NOMO-1 treated with DMSO at 0.1 percent for 48 hours (cell line): ENCODE results near the gene TRPC4.

ENCODE experiments used
- DNase-seq: peaks from one replicate; lab custom pipeline; 2025; ENCODE audit not compliant: unreplicated experiment; lab: John Stamatoyannopoulos, UW

Gene TRPC4

DNA sequence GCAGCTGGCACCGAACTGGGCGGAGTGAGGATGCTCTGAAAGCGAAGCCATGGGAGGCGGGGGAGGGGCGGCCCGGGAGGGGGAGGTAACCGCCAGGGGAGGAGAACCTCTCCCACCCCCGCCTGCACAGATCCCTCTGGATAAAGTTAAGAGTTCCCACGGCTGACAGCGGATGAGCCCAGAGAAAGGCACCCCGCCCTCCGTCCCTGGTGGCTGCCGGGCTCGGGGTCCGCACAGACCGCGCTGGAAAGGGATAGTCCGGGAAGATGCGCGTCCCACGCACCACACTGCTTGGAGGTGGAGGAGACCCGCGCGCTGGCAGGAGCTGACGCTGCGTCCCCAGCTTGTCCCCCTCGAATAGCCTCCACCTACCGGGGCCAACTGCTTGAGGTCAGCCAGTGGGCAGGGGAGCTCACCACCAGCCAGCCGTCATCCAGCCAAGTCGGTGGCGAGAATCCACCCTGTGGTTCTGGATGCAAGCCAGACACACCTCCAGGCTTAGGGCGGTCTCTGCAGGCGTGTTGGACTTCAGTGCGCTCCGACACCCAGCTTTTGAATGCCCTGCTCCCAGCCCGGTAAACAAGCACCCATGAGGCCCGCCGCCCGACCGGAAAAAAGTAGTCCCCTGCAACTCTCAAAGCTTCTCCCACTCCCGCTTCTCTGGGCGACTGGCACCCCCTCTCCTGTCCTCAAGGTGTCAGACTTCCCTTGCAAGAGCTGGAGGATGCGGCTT is at the start of gene TRPC4:
Gene TRPC4, minus strand, starts transcription at position 17 of the 733 bp plus-strand sequence. CDS start 86,439 bp downstream, outside the sequence.
- DNase-seq, result no peak

DNA sequence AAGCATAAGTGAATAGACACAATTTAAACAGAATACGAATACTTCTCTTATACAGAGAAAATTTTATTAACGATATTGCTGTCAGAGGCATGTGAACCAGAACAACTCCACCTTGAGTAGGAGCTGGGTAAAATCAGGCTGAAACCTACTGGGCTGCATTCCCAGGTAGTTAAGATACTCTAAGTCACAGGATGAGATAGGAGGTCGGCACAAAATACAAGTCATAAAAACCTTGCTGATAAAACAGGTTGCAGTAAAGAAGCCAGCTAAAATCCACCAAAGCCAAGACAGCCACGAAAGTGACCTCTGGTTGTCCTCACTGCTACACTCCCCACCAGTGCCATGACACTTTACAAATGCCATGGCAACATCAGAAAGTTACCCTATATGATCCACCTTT is 49.2 kb upstream of the TRPC4 start:
- DNase-seq, result no peak

DNA sequence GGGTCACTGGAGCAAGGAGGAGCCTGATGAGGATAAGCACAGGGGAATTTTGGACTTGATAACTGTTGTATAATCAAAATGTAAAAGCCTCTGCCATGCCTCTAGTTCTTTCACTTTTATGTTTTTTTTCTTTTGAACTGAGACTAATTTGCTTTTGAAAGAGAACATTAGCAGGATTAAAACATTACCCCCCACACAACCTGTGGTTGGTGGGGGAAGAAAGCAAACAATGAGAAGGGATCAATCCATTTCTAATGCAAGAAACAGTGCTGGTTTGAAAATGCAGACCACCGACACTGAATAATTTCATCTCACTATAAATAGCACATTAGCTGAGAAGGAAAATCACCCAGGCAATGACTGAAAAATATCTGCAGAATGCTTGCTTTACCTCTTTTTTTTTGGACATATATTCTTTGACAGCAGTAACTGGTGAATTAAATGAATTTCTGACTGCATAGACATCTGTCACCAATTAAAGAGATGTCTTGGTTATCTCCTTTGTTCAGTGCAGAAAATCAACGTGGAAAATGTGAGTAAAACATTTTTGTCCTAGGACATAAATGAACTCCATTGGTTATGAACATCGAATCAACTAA is 48.6 kb upstream of the TRPC4 start:
- no peak for DNase-seq

DNA sequence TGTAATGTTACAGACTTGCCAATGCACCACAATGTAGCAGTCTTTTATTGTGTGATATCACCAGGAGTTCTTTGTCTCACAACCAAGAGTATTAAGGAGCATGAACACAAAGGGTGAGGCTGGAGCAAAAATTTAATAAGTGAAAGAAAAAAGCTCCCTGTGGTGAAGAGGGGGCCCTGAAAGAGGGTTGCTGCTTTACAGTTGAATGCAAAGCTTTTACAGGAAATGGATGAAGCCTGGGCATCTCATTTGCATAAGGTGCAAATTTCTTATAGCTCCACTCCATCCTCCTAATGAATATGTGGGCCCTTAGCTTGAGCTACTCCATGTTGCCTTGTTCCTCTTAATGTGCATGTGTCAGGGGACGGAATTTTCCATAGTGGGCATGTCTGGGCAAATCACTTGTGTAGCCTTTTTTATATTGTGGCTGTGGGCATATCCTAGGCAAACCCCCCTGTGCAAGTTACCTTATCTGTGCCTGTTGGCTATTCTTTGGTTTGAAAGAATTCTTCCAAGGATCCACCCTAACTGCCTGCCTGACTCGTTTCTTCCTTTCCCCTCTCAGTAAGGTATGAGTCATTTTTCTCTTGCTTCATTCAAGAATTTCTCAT is 45.3 kb upstream of the TRPC4 start:
- DNase-seq, result no peak

DNA sequence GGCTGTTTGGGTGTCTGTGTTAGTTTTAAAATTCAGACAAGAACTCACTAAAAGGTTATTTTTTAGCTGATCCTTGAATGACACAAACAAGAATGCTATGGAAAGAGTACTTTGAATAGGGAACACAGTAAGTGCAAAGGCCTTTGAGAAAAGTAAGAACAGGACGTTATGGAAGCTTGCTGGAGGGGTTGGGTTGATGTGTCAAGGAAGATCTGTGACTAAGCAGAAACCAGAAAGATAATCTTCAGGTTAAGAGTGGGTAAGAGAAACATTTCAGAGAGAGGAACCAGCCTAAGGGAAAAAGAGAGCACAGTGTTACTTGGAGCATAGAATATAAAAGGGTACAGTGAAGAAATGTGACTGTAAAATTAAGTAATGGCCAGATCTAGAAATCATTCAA is 41.2 kb upstream of the TRPC4 start:
- no peak for DNase-seq

DNA sequence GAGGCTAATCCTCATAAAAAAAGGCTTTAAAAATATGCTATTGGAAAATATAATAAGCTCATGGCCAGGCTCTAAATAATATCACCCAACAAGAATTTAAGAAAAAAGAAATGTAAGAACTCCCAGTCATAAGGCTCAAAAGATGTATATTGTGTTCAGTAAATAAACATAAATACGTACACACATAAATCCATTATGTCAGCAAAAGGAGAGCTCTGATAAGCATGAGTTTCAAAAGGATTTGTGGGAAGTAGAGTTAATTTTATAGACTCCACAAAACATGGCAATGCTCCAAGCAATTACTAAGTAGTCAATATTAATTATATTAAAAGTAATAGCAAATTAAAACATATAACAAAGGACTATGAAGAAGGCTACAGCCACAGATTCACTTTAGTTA is 37.3 kb upstream of the TRPC4 start:
- no peak for DNase-seq

DNA sequence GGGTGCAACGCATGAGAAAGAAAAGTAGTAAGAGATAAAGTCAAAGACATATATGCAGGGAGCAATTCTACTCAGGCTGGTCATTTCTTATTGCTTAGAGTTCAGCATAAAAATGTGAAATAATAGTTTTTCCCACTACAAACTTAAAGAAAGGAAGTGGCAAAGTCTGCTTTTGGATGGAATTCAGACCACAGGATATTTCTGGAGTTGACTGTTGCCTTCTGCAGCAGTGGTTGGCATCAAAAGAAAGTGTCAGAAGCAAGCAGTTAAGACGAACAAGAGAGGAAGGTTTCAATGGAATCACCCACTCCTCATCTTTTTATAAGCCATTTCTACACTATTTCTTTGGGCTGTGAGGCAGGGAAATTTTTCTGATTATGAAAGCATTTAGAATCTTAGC is 36.2 kb upstream of the TRPC4 start:
- DNase-seq, result no peak

DNA sequence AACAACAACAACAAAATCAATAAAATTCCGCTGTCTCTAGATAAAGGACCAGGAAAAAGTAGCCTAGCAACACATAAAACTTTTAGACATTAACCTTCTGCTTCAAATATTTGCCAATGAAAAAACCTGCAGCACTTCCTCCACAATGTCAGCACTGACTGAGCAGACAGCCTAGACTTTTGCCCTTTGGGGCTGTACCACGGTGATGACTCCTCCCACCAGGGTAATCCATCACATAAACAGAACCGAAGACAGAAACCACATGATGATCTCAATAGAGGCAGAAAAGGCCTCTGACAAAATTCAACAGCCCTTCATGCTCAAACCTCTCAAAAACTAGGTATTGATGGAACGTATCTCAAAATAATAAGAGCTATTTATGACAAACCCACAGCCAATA is 30.2 kb upstream of the TRPC4 start:
- DNase-seq, result no peak

DNA sequence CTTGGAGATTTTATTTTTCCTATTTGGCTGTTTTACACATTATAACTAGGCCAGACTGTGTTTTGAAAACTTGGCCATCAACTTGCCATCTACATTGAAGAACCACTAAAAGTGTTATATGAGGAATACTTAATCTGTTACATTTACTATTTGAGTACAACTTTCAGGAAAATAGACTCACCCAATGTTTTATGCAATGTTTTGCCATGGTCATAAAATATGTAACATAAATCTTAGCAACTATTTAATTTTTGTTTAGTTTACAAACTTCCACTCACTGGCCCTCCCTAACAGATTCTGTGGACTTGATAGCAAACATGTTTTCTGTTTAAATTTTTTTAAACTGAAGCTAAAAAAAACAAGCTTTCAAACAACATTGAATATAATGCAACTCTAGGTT is 23.7 kb upstream of the TRPC4 start:
- DNase-seq, result no peak

DNA sequence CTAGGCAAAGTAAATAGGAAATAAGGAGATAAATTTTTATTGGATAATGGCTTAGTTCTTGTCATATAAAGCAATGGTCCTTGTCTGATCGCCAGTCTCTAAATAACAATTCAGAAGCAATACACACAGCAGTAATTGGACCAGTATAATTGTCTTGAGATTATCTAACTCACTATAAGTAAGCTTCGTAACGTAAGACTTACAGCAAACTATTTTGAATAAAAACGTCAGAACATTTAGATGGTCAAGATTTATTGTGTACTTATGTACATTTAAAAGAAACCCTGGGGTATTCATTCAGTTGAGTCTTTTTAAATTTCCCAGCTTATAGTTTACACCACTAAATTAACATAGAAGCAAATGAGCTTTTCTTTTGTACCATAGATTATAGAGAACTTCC is 20.2 kb upstream of the TRPC4 start:
- no peak for DNase-seq

DNA sequence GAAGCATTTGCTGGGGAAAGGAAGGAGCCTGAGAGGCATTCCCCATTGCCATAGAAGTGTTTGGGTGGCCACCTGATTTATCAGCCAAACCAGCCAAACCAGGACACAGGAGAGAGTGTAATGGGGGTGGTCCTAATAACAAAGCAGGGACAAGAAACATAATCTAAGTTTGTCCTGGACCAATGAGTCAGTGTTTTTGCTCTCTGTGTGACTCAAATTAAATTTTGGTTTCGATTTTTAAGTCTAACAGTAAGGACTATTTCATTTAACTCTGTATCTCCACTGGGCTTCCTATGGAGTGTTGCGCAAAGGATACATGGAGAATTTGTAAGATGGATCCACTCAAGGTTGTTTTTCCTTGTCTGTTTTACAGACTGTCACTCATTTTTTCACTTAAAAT is 19.5 kb upstream of the TRPC4 start:
- DNase-seq, result no peak

DNA sequence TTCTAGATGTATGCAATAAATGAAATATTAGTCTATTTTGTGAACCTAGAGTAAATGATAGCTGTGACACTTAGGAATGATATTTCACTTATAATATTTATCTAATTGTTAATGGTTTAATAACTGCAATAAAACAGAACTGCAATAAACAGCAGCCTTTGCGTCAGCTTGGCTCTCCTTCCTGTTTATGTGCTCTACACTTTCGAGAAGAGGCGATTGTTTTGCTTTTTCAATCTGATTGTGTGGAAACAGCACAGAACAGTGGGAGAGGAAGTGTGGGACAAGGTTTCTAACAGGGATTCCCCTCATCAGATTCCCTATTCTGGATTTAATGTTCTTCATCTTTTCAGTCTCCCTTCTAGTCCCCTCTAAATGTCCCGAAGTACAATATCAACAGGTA is 17.3 kb upstream of the TRPC4 start:
- no peak for DNase-seq

DNA sequence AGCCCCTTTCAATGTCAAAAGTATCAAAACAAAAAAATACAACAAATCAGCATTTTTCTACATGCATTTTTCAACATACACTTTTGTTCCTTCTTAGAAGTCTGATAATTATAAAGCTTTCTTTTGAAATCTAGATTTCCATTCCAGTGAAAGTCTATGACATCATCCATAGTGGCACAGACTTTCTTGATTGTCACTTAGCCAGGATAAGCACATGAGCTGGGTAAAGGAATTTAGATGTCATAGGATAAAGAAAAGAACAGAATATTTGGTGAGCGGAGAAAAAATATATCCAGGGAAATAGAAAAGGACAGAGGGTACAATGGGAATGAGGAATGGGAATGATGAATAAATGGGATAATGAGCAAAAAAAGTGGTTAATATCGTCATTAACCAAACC is 15.1 kb upstream of the TRPC4 start:
- no peak for DNase-seq

DNA sequence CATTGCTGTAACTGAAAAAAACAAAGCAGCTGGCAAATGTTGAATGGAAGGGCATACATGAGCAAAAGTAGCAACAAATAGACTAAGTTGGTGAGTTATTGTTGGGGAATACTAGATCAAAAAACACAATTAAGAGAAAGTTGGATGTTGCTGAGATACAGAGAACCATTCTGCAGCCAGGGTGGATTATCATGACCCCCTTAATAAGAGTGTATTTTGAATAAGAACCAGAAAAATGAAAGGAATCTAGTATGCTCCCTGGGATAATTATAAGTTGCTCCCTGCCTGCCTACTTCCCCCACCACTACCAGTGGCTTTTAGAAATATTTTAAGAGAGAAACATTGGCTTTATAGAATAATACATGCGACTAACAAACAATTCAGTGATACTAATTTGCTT is 14.5 kb upstream of the TRPC4 start:
- DNase-seq, result no peak

DNA sequence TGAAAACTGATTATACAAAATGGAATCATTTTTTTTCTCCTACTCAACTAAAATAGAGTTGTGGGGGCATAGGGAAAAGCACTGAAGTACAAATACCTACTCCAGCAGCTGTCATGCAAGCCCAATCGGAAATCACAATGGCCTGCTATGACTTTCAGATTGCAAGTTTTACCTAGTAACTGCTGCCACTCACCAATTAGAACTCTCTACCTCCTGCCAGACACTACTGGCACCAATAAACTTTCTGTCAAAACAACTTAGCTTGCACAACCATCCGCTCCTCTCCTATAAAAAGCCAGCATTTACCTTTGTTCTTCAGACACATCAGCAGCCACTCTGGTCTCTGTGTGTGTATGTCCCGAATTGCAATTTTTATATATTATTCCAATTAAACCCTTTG is 9.3 kb upstream of the TRPC4 start:
- DNase-seq, result no peak

DNA sequence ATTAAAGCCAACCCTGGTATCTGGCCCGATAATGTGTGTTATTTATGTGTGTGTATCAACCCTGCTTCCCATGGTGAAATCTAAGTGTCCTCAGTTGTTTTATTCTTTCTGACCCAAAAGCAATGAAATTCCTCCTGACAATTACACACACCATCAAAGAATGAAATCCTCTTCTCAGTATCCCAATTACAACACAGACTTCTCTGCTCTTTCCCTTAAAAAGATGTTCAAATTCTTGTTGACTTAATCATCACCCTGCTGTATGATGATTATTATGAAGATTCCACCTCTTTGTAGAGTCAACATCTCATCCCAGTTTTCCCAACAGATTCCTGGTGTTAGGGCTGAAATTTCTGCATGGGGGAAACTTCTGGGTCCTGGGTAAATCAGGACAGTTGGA is 8.9 kb upstream of the TRPC4 start:
- DNase-seq, result no peak

DNA sequence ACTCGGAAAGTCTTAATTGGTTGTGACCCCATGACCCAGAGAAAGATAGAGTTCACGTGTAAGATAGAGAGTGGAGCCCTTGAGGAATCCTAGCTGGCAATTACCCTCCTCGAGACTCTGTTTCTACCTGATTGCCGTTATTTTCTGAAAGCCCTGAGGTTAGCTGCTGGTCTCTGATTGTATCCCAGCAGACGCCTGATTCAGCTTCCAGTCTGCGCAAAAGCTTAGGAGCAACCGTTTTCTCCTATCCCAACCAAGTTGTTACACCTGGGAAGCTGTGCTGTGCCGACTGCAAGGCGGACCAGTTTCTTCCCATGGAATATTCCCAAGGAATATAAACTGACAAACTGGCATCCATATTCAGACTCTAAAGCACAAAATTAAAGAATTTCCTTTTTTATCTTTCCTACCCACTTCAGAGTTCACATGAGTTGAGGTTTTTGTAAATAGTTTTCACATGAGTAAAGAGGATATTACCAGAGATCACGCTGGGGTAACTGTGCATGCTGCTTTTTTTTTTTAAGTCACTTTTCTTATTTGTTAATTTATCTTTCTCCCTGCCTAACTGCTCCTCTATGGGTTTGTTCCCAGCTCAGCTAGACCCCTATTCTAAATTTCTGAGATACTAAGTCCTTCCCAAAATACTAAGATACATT is 1.5 kb upstream of the TRPC4 start:
- DNase-seq, result no peak

DNA sequence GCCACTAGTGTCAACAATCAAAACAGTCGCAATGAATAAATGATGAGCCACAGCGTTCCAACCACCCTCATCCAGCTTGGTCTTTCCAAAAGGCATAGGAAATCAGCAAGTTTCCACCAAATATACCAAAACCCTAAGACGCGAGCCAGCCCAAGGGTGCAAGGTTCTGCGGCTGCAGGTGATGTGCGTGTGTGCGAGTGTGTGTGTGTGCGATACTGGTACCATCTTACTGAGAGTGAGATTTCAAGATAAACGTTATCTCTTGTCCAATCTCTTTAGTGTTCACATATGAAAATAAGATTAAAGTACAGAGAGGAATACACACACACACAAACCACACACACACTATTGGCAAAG is 895 bp upstream of the TRPC4 start:
- no peak for DNase-seq

DNA sequence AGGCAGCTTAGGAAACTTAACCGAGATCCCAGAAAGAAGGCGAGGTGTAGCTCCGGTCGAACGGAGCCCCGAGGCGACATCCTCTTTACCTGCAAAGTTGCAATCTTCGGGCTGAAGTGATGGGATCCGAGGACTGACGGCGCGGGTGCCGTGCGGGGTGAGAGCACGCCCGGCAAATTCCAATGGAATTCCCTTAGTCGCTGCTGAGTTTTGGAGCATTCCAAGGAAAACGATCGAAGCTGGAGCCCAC is 141 bp downstream of the TRPC4 start:
- DNase-seq, result no peak

DNA sequence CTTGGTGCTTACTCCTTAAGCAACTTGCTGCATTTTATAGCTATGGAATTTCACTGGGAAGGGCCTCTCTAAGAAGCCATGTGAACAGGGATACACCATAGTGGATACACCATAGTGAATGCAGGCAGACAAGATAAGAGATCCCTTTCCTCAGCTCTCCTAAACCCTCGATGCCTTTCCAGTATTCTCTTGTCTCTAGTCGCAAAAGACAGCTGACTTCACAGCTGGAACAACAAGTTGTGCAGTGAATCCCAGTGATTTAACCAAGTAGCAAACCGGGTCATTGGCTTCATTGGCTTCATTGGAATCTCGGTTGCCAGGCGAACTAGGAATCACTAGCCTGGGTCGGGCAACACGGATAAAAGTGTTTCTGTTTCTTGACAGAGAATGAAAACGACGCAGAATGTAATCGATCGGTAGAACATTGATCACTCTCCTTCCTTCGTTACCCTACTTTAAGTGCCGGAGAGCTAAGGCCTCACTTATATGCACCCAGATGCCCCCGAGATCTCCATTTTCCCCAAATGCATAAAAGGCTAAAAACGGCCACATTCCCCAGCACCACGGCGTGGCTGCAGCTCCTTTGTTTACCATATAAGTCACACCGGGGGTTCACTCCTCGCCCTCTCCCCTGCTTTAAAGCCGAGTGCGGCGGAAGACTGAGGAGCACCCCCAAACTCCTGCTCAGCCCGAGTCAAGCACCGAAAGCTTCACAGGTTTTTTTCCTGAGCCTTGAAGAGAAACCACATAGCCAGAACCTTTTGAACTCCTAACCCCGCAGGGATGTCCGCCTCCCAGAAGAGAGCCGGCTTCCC is 674 bp downstream of the TRPC4 start:
- no peak for DNase-seq

DNA sequence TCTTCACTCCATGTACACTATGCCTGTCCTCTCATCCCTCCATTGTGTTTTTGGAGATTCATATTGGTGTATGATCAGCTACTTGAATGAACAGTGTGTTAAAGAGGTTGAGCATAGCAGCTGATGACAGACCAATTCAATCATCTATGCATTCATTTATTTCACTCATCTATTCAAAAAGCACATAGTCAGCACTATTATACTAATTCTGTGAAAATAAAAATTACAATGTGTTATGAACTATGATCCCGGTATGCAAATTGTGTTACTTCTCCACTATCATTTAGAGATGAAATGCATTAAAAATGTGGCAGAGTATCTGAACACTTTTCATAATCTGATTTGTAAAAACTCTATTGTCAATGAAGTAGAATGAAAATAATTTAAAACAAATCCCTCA is 5.9 kb downstream of the TRPC4 start:
- no peak for DNase-seq

DNA sequence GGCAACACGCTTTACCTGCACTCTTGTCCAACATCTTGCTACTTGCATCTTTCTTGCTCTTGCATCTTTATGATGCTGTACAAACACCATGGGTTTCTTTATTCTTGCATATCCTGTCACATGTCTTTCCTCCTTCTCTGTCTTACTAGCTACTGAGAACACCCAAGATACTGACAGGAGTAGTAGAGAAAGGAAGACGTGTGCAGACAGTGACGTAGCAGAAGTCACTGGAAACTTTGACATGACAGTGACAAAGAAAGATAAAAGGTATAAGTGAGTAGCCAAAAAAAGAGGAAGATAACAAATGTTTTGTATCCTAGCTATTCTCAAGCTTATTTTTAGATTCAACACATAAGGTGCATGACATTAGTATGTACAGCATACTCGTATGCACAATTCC is 34.2 kb downstream of the TRPC4 start:
- no peak for DNase-seq
